GM23338 (cell line): ENCODE measurements around the gene ABCF3. TPM values are rescaled to one million over a fixed set of nuclear protein-coding genes. Genes with fewer than 3 reads are reported as not detected.

Experiments used
- ATAC-seq: fragments of 200-7000 bp; cut with Tn5 transposase; 3 replicates; pipeline ENCODE4 v1.9.1; 2020
- DNase-seq: peaks from one replicate; pipeline ENCODE4 v3.0.0-alpha.2; 2015; ENCODE audit warnings: low spot score
- H2AFZ ChIP-seq: fragments of 200-600 bp; sonication (generic); 2 replicates; pipeline ENCODE4 v1.8.0; 2016; ENCODE audit warnings: antibody characterized with exemption, mild to moderate bottlenecking, moderate library complexity
- H3F3A ChIP-seq: fragments of 200-600 bp; sonication (generic); replicated peaks from 2 replicates; pipeline ENCODE4 v1.8.0; 2017; ENCODE audit warnings: antibody characterized with exemption, mixed run types, low read depth
- H3K27ac ChIP-seq: fragments of 200-600 bp; sonication (generic); 2 replicates; pipeline ENCODE4 v1.6.1; 2016; ENCODE audit warnings: low read depth
- H3K27me3 ChIP-seq: fragments of 200-600 bp; sonication (generic); 2 replicates; pipeline ENCODE4 v1.8.0; 2016; ENCODE audit warnings: mild to moderate bottlenecking, mixed run types, moderate library complexity; ENCODE audit not compliant: insufficient read depth
- H3K36me3 ChIP-seq: fragments of 200-600 bp; sonication (generic); 2 replicates; pipeline ENCODE4 v1.8.0; 2016; ENCODE audit warnings: mild to moderate bottlenecking; ENCODE audit not compliant: insufficient read depth
- H3K4me1 ChIP-seq: fragments of 200-600 bp; sonication (generic); 2 replicates; pipeline ENCODE4 v1.8.0; 2016; ENCODE audit warnings: mild to moderate bottlenecking, moderate library complexity; ENCODE audit not compliant: insufficient read depth
- H3K4me2 ChIP-seq: fragments of 200-600 bp; sonication (generic); 2 replicates; pipeline ENCODE4 v1.7.1; 2017; ENCODE audit warnings: mixed run types
- H3K4me3 ChIP-seq: fragments of 200-600 bp; sonication (generic); 2 replicates; pipeline ENCODE4 v1.6.1; 2016; ENCODE audit warnings: mixed run types
- H3K79me2 ChIP-seq: fragments of 200-600 bp; sonication (generic); replicated peaks from 2 replicates; pipeline ENCODE4 v1.8.0; 2017; ENCODE audit warnings: mild to moderate bottlenecking; ENCODE audit not compliant: insufficient read depth
- H3K9me2 ChIP-seq: fragments of 200-600 bp; sonication (generic); 2 replicates; pipeline ENCODE4 v1.8.0; 2017; ENCODE audit not compliant: insufficient read depth
- H4K20me1 ChIP-seq: fragments of 200-600 bp; sonication (generic); replicated peaks from 2 replicates; pipeline ENCODE4 v1.8.0; 2017; ENCODE audit warnings: mild to moderate bottlenecking; ENCODE audit not compliant: insufficient read depth
- H3K27ac Mint-ChIP-seq: 2 replicates; pipeline ENCODE4 v1.8.0; 2020; ENCODE audit warnings: inconsistent platforms, mild to moderate bottlenecking, moderate library complexity, mixed read lengths
- H3K27me3 Mint-ChIP-seq: 3 replicates; pipeline ENCODE4 v1.8.0; 2022; ENCODE audit warnings: low read depth, mild to moderate bottlenecking, moderate library complexity, mixed read lengths, inconsistent platforms; ENCODE audit not compliant: insufficient read depth, poor library complexity
- H3K36me3 Mint-ChIP-seq: 3 replicates; pipeline ENCODE4 v1.8.0; 2021; ENCODE audit warnings: low read depth, mild to moderate bottlenecking, inconsistent platforms, moderate library complexity, mixed read lengths
- H3K4me1 Mint-ChIP-seq: 3 replicates; pipeline ENCODE4 v1.8.0; 2020; ENCODE audit warnings: mild to moderate bottlenecking, inconsistent platforms, mixed read lengths
- H3K4me3 Mint-ChIP-seq: 3 replicates; pipeline ENCODE4 v1.8.0; 2021; ENCODE audit warnings: moderate library complexity, mild to moderate bottlenecking, inconsistent platforms, mixed read lengths
- H3K9me3 Mint-ChIP-seq: 3 replicates; pipeline ENCODE4 v1.8.0; 2020; ENCODE audit warnings: moderate library complexity, mild to moderate bottlenecking, inconsistent platforms, mixed read lengths
- CREB1 ChIP-seq: fragments of 250-450 bp; sonication (Bioruptor Pico); IDR thresholded peaks from 2 replicates; pipeline ENCODE4 v1.5.0; 2020; ENCODE audit warnings: low read depth, mild to moderate bottlenecking, moderate library complexity
- CTCF ChIP-seq, 2 experiments: fragments of 200-600 bp in 1 of 2; sonication (generic) in 1 of 2; conservative IDR thresholded peaks; 2 replicates each; pipeline versions ENCODE4 v1.5.1 to v1.6.1; 2016 to 2017; ENCODE audit warnings: antibody characterized with exemption in 2 of 2, low read depth in 2 of 2, mild to moderate bottlenecking in 2 of 2, moderate library complexity in 1 of 2
- EZH2 ChIP-seq: fragments of 200-600 bp; sonication (generic); IDR thresholded peaks from one replicate; pipeline ENCODE4 v1.8.0; 2017; ENCODE audit warnings: antibody characterized with exemption, mild to moderate bottlenecking, low read depth; ENCODE audit not compliant: unreplicated experiment
- JUNB ChIP-seq: IDR thresholded peaks from one replicate; pipeline ENCODE4 v1.6.1; 2016; ENCODE audit warnings: antibody characterized with exemption; ENCODE audit not compliant: unreplicated experiment
- NANOG ChIP-seq: IDR thresholded peaks from 2 replicates; pipeline ENCODE4 v1.6.1; 2016; ENCODE audit warnings: antibody characterized with exemption, borderline replicate concordance
- POLR2AphosphoS5 ChIP-seq: IDR thresholded peaks from 2 replicates; pipeline ENCODE4 v1.6.1; 2016; ENCODE audit warnings: antibody characterized with exemption, low read depth
- REST ChIP-seq: IDR thresholded peaks from one replicate; pipeline ENCODE4 v1.6.1; 2018; ENCODE audit warnings: antibody characterized with exemption; ENCODE audit not compliant: unreplicated experiment
- STAT1 ChIP-seq: IDR thresholded peaks from one replicate; pipeline ENCODE4 v1.6.1; 2016; ENCODE audit warnings: antibody characterized with exemption; ENCODE audit not compliant: unreplicated experiment
- ZNF114 ChIP-seq: fragments of 250-450 bp; sonication (Bioruptor Pico); IDR thresholded peaks from 2 replicates; pipeline ENCODE4 v1.5.0; 2020; ENCODE audit warnings: mild to moderate bottlenecking, moderate library complexity
- ZNF331 ChIP-seq: fragments of 250-450 bp; sonication (Bioruptor Pico); IDR thresholded peaks from 2 replicates; pipeline ENCODE4 v1.5.0; 2020; ENCODE audit warnings: low read depth, mild to moderate bottlenecking, moderate library complexity
- polyA plus RNA-seq: library from polyadenylated mRNA; unstranded; fragments of >200 nt; fragmentation: Nextera tagmentation; extraction: Ambion mirVana; gene quantifications from 2 replicates; pipeline ENCODE4 v1.2.1, GENCODE V29; 2016
- total RNA-seq: library from RNA; depleted of rRNA; stranded (reverse); fragments of >200 nt; shearing (Covaris generic); gene quantifications from 2 replicates; pipeline ENCODE4 v1.2.3, GENCODE V29; 2014

ABCF3 gene
- total and polyA plus RNA-seq, 2 experiments from 2014 or later: 33.4 to 48.9 TPM

GRCh38 chr3:184177767-184178306, 8.2 kb upstream of the ABCF3 start (continued):
- TF ChIP-seq CTCF (conservative IDR thresholded peaks at IDR 0.05; ENCODE audit: low read depth in 2 of 2): no peak
- no peak for TF ChIP-seq NANOG
- no peak for TF ChIP-seq REST
- no peak for TF ChIP-seq ZNF114
- no peak for TF ChIP-seq CREB1 (CRISPR knock-in tag)
- no peak for TF ChIP-seq POLR2AphosphoS5
- no peak for TF ChIP-seq JUNB
- TF ChIP-seq STAT1: no peak
- TF ChIP-seq ZNF331: no peak

GRCh38 chr3:184178521-184179138, 7.4 kb upstream of the ABCF3 start:
- no peak for ATAC-seq
- H3K36me3 ChIP-seq: peaks cover 28% of the 10 kb centered on the region
- no peak overlapping the region for H3K4me3 ChIP-seq
- H2AFZ ChIP-seq: no peak overlapping the region
- Mint-ChIP-seq H3K9me3 (no peaks in the 10 kb centered on the region), H3K4me1 (peaks cover 28% of the 10 kb centered on the region), H3K27ac (no peak overlapping the region), H3K4me3 (no peak overlapping the region), H3K36me3 (peaks cover 71% of the 10 kb centered on the region), H3K27me3 (peaks cover 5% of the 10 kb centered on the region)
- peaks cover 40% of the 10 kb centered on the region for H3K79me2 ChIP-seq
- peaks cover 15% of the 10 kb centered on the region for H3K4me1 ChIP-seq
- H3K4me2 ChIP-seq: no peak overlapping the region
- H3F3A ChIP-seq: 0 out of 2 replicates have a peak, but pooled peaks cover 11% of the 10 kb centered on the region
- H3K27me3 ChIP-seq: no peaks in the 10 kb centered on the region
- TF ChIP-seq EZH2 (no peak), ZNF114 (no peak), POLR2AphosphoS5 (no peak)
- no peaks in the 10 kb centered on the region for H3K9me2 ChIP-seq
- H4K20me1 ChIP-seq: peaks cover 4% of the 10 kb centered on the region
- H3K27ac ChIP-seq: no peak overlapping the region
- DNase-seq: no peak
